CMK (cell line): Measurements from ENCODE around the gene PPP3CB.

ENCODE experiments used
- DNase-seq: peaks from one replicate; pipeline ENCODE4 v3.0.0-alpha.2; 2010; ENCODE audit warnings: low read depth

PPP3CB gene

GRCh38 chr10:73495884-73496674 is at the start of gene PPP3CB:
Gene PPP3CB (minus strand): TSS chr10:73496024. CDS start chr10:73495889, 135 bp downstream.
- DNase-seq = peak; percentile 80

DNA sequence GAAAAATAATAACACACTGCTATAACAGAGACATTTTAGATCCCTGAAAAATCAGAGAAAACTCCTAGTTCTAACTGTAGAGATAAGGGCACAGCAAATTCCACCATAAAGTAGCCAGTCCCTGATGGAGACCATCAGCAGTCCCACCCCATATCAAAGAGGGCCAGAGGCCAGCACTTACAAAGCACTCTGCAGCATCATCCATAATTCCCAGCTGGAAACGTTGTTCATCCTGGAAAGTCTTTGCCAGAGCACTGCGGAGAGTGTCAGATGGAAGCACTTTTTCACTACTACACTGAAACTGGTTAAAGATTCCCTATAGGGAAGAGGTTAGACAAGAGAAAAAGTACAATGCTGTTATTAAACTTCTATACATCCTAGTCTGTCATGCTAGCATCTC is 49.5 kb upstream of the PPP3CB start:
- DNase-seq = no peak

- DNase-seq = no peak
These were observed 41.9 kb upstream of the PPP3CB start for GRCh38 chr10:73537709-73538108.

DNA sequence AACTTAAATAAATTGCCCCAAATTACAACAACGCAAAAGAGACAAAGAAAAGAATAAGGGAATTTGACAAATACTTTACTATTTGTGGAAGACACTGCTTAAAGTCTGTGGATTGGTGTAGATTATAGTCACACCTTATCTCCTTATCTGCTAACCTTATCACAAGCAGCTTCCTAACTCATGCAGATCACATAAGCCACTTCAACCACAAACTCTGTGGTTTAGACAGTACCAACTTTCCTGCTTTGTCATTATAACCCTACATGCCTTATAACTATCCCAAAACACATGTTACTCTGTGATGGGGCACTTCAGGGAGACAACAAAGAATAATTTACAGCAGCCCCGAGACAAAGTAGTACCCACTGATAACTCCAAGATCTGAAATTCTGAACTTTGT is 41.5 kb upstream of the PPP3CB start:
- peak; percentile 45 for DNase-seq

- DNase-seq = no peak
These were observed 39.0 kb upstream of the PPP3CB start for GRCh38 chr10:73534857-73535256.

- DNase-seq = peak; percentile 41
These were observed 33.4 kb upstream of the PPP3CB start for GRCh38 chr10:73529089-73529832.

DNA sequence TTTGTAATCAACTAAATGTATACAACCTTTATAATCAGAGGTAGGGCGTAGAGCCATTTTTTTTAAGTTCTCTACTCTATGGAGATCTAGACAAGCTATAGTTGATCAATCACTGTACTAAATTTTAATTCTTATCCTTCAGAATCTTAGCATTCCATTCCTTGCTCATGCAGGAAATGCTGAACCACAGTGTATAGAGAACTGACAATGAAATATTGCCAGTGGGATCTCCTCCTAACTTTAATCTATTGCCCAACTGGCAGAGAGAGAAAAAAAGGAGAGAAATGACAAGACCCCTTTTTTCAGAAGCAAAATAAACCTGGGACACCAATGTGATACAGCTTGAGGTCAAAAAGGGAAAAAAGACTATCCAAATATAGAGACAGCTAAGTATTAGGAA is 26.4 kb upstream of the PPP3CB start:
- no peak for DNase-seq

DNA sequence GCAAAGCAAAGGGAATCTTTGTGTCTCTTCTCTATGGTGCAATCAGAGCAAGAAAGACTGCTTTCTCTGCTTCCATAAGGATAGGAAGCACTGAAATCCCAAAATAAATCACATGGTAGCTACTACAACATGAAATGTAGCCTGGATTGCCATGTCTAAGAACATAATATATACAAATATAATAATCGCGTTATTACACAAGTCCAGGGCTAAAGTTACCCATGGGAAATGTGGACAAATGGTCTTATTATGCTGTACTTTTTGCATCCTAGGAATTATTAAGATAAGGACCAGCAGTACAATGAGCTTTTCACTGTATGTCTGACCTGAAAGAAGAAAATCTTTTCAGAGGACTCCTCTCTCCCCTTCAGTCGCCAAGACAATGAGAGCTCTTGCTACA is 23.5 kb upstream of the PPP3CB start:
- DNase-seq = no peak

GRCh38 chr10:73517166-73517888 is 21.5 kb upstream of the PPP3CB start:
- no peak for DNase-seq

DNA sequence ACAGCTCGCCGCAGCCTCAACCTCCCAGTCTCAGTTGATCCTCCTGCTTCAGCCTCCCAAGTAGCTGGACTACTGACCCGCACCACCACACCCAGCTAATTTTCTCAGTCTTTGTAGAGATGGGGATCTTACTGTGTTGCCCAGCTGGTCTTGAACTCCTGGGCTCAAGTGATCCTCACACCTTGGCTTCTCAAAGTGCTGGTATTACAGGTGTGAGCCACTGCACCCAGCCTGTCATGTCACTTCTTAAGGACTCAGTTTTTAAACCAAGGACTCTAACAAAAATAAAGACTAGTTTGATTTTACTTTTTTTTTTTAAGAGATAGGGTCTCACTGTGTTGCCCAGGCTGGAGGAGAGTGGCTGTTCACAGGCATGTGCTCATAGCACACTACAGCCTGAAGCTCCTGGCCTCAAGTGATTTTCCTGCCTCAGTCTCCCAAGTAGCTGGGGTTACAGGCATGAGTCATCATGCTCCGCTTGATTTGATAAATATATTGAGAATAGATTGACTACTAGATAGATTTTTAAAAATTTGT is 16.5 kb upstream of the PPP3CB start:
- DNase-seq = no peak

GRCh38 chr10:73509695-73510094 is 13.9 kb upstream of the PPP3CB start:
- no peak for DNase-seq

GRCh38 chr10:73506491-73506890 is 10.7 kb upstream of the PPP3CB start:
- no peak for DNase-seq

DNA sequence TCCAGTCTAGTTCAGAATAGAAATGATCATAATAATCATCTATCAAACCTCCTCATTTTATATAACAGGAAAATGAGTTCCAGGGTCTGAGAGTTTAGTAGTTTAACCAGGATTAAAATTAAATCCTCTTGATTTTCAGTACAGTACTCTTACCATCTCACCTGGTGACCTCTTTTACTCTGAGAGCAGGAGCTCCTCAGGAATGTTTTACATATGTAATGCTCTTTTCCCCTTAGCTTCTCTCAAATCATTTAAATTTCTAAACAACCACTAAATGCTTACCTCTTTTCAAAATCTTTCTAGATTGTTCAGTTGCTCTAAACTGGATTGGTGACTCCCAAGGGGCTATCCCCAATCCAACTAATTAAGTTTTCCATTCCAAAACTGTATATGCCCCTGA is 10.2 kb upstream of the PPP3CB start:
- no peak for DNase-seq

DNA sequence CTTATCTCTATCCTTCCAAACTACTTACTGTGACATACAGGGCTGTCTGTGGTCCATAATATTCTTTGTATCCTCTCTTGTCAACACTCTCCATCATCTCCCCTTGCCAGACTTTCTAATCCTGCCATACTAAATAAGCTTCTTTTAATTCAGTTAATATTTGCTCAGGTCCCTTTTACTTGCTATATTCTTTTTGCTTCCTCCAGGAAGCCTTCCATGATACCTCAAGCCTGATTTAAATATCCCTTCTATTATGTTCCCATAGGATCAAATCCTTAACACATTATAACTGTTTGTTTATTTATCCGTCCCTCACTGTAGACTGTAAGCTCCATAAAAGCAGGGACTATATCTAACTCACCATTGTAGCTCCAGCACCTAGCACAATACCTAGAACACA is 7.2 kb upstream of the PPP3CB start:
- no peak for DNase-seq

DNA sequence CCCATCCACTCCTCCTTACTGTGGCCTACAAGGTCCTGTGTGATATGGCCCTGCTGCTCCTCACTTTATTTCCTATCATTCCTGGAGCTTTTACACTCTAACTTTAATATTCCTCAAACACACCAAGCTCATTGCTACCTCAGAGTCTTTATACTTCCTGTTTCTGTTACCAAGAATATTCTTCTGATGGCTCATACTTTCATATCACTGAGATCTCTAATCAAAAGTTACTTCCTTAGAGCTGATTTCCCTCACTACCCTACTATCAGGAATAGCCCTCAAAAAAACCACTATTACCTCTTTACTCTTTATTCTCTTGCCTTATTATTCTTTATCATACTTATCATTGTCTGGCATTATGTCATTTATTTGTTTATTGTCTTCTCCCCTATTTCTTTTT is 5.8 kb upstream of the PPP3CB start:
- no peak for DNase-seq

GRCh38 chr10:73497623-73498022 is 1.8 kb upstream of the PPP3CB start:
- DNase-seq = no peak

DNA sequence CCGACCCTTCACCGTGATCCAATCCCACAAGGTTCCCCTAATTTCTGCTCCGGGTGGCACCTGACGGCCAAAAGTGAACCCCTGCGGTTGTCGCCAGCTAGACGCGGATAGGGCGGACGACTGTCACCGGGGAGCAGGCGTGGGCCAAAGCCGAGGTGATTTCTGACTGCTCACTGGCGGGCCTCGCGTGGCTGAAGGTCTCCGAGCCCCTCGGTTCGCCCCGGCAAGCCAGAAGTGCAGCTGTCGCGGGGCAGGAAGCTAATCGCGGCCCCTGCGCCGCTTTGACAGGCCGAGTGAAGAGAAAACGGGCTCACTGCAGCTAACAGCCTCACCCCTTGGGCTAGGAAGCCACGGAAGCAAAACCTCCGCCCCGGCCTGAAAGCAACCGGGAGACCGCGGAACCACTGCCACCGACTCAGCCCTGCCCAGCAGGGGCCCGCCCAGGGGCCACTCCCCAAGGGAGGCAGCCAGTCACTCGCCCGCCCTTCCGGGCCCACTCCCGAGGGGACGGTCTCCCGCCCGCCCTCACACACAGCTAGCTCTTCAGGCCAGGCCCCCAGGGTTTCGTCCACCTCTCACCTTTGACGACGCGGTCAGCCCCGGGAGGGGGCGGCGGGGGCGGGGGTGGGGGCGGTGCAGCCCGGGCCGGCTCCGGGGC is 469 bp downstream of the PPP3CB start:
- DNase-seq = peak; percentile 85

DNA sequence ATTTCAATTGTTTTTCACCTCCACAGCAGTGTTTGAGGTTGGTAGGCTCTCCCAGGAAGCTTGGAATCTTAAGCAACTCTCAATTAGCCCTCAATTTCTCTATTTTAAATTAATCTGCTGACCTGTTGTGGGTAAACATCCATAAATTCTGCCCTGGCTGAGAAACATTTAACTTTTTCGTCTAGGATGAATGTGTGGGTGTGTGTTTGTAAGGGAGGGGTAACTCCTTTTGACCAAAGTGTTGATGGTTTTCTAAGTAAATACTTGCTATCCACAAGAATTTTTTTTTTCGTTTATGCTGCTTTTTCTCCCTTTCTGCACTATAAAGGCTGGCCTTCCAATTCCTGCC is 973 bp downstream of the PPP3CB start:
- no peak for DNase-seq

DNA sequence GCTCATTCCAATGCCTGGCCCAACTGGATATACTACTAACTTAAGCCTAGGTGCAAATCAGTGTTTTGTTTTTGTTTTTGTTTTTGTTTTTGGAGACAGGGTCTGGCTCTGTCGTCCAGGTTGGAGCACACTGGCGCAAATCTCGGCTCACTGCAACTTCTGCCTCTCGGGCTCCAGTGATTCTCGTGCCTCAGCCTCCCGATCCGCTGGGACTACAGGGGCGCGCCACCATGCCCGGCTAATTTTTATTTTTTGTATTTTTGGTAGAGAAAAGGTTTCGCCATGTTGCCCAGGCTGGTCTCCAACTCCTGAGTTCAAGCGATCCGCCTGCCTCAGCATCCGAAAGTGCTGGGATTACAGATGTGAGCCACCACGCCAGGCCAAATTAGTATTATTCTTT is 1.6 kb downstream of the PPP3CB start:
- DNase-seq = no peak

- no peak for DNase-seq
These were observed 2.0 kb downstream of the PPP3CB start for GRCh38 chr10:73493781-73494180.

- no peak for DNase-seq
These were observed 9.2 kb downstream of the PPP3CB start for GRCh38 chr10:73486601-73487000.

GRCh38 chr10:73485320-73485719 is 10.5 kb downstream of the PPP3CB start:
- DNase-seq = no peak
